ENCODE measurements around the gene TLE4.

GRCh38 chr9:79700607-79701360 is 129.0 kb downstream of the TLE4 start:
- no peak for TF ChIP-seq CTCF (conservative IDR thresholded peaks at IDR 0.05; ENCODE audit: low read depth, low read length)
- no peak for TF ChIP-seq EZH2 (IDR thresholded peaks at IDR 0.05; ENCODE audit: low read length, unreplicated experiment)
- TF ChIP-seq EZH2phosphoT487 (IDR thresholded peaks at IDR 0.05; ENCODE audit: borderline replicate concordance, low read length): no peak

All from PC-3 (cell line).